ENCODE data around the gene ARL6IP4. TPM values are rescaled to one million over a fixed set of nuclear protein-coding genes. Genes with fewer than 3 reads are reported as not detected.

The ARL6IP4 gene
- total RNA-seq, 2 donors from 2014 or later = 232 to 257 TPM

DNA sequence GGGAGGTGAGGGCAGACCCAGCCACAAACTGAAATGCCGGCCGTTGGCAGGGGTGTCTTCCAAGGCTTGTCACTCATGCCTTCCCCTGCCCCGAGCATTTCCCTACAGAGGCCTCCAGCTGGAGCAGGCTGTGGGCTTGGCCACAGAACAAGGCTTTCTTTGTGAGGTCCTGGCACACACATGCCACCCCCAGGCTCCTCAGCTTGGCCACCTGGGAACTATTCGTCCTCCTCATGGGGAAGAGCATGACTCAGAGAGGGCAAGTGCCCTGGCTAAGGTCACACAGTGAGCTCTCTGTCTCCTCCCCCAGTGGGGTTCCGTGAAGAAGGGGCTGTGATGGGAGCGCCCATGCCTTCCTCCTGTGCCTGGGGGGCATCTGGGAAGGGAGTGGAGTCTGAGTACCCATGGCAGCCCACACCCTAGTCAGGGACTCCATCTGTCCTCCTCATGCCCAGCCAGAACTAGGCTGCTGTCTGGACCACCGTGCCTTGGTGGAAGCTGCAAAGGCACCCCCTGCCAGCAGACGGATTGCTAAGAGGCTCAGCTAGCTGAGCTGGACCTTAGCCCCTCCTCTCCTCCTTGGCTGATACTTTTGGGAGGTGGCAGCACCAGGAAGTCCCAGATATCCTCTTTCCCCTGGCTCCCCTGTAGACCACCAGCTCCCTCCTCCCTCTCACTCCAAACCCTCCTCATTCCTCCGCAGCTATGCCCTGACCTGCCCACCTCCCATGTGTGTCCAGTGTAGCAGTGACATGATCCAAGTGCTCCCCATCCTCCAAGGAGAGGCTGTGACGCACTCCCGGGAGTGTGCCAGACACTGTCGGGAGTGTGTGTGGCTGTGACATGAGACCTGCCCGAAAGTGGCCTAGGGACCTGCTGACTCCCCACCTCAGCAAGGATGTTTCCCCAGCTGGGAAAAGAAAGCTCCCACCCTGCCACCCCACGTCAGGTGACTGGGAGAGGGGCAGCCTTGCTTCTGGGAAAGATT lies 35.6 kb upstream of the ARL6IP4 start:
- peak overlapping the region; percentile 55 to 63 for H3K27ac ChIP-seq
- intact Hi-C loops (cut with DNase I) = no loop called here

GRCh38 chr12:122946690-122947341 lies 33.7 kb upstream of the ARL6IP4 start:
- Histone ChIP-seq H3K4me1 (replicated peaks) (no peaks in the 10 kb centered on the region), H3K27me3 (replicated peaks; ENCODE audit: insufficient read depth) (no peaks in the 10 kb centered on the region), H3K4me3 (no peak overlapping the region), H3K27ac (peak overlapping the region; percentile 68 to 78), H3K36me3 (no peaks in the 10 kb centered on the region), H3K9me3 (no peaks in the 10 kb centered on the region)
- DNase-seq (ENCODE audit: low spot score) = peak; percentile 93
- 45% methylated on average over 10 of the region's 10 CpGs for WGBS
- TF ChIP-seq, protein P1, sequence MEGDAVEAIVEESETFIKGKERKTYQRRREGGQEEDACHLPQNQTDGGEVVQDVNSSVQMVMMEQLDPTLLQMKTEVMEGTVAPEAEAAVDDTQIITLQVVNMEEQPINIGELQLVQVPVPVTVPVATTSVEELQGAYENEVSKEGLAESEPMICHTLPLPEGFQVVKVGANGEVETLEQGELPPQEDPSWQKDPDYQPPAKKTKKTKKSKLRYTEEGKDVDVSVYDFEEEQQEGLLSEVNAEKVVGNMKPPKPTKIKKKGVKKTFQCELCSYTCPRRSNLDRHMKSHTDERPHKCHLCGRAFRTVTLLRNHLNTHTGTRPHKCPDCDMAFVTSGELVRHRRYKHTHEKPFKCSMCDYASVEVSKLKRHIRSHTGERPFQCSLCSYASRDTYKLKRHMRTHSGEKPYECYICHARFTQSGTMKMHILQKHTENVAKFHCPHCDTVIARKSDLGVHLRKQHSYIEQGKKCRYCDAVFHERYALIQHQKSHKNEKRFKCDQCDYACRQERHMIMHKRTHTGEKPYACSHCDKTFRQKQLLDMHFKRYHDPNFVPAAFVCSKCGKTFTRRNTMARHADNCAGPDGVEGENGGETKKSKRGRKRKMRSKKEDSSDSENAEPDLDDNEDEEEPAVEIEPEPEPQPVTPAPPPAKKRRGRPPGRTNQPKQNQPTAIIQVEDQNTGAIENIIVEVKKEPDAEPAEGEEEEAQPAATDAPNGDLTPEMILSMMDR (IDR thresholded peaks at IDR 0.05) = peak in 2 of 4 experiments; percentile 38 to 60
- no peak for TF ChIP-seq POLR2A (IDR thresholded peaks at IDR 0.05)
- peak; percentile 94 for TF ChIP-seq POLR2AphosphoS5 (IDR thresholded peaks at IDR 0.05)
- intact Hi-C loops (cut with DNase I) = no loop called here

More for the DNA sequence above, 35.6 kb upstream of the ARL6IP4 start:
- Histone ChIP-seq H3K36me3 (no peaks in the 10 kb centered on the region), H3K27me3 (replicated peaks; ENCODE audit: insufficient read depth) (no peaks in the 10 kb centered on the region), H3K4me1 (replicated peaks) (no peaks in the 10 kb centered on the region), H3K4me3 (no peak overlapping the region), H3K9me3 (no peaks in the 10 kb centered on the region)
- TF ChIP-seq POLR2A (IDR thresholded peaks at IDR 0.05) (no peak), POLR2AphosphoS5 (IDR thresholded peaks at IDR 0.05) (peak; percentile 62)
- TF ChIP-seq, protein P1 (IDR thresholded peaks at IDR 0.05) = no peak
- 50% methylated on average over 14 of the region's 14 CpGs for WGBS
- DNase-seq (ENCODE audit: low spot score) = peak; percentile 67

- no peak for TF ChIP-seq POLR2AphosphoS5 (IDR thresholded peaks at IDR 0.05)
- TF ChIP-seq, protein P1 (IDR thresholded peaks at IDR 0.05) = peak in 2 of 4 experiments; percentile 28 to 56
- TF ChIP-seq POLR2A (IDR thresholded peaks at IDR 0.05) = no peak
- Histone ChIP-seq H3K4me1 (replicated peaks) (no peaks in the 10 kb centered on the region), H3K27me3 (replicated peaks; ENCODE audit: insufficient read depth) (no peaks in the 10 kb centered on the region), H3K9me3 (no peaks in the 10 kb centered on the region), H3K4me3 (no peak overlapping the region), H3K27ac (peak overlapping the region; percentile 68 to 78), H3K36me3 (no peaks in the 10 kb centered on the region)
- WGBS = 56% methylated on average over 15 of the region's 15 CpGs
- no peak for DNase-seq (ENCODE audit: low spot score)
- intact Hi-C loops (cut with DNase I) = no loop called here
Measured at GRCh38 chr12:122947352-122947792, 33.1 kb upstream of the ARL6IP4 start.

DNA sequence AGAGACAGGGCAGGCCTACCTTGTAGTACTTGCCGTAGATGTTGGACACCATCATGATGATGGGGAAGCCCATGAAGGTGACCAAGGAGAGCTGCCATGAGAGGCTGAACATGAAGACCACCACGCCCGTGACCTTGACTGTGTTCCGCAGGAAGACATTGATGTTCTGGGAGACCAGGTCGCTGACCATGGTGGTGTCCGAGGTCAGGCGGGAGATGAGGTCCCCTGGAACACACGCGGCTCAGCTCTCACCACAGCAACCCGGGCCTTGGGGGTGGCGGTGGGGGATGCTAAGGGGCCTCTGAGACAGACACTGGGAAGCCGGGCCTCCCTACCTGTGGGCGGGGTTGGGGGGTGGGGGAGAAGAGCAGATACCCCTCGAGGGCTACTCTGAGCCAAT lies 31.9 kb upstream of the ARL6IP4 start:
- Histone ChIP-seq H3K4me1 (replicated peaks) (no peaks in the 10 kb centered on the region), H3K27ac (no peak overlapping the region), H3K27me3 (replicated peaks; ENCODE audit: insufficient read depth) (no peaks in the 10 kb centered on the region), H3K4me3 (no peak overlapping the region), H3K36me3 (no peaks in the 10 kb centered on the region), H3K9me3 (no peaks in the 10 kb centered on the region)
- intact Hi-C loops (cut with DNase I) = no loop called here
- TF ChIP-seq, protein P1 (IDR thresholded peaks at IDR 0.05) = no peak
- TF ChIP-seq POLR2AphosphoS5 (IDR thresholded peaks at IDR 0.05) = no peak
- TF ChIP-seq POLR2A (IDR thresholded peaks at IDR 0.05) = no peak
- 91% methylated on average over 14 of the region's 14 CpGs for WGBS
- no peak for DNase-seq (ENCODE audit: low spot score)
